HepG2 (cell line): ENCODE results near the gene HNRNPA1L2. TPM values are rescaled to one million over a fixed set of nuclear protein-coding genes. Genes with fewer than 3 reads are reported as not detected.

Source experiments
- HOXA5 ChIP-seq: sonication (generic); formaldehyde crosslinking; IDR thresholded peaks from 2 replicates; pipeline ENCODE4 v1.4.0; 2020; ENCODE audit warnings: missing genetic modification reagents
- NCOA2 ChIP-seq: sonication (generic); formaldehyde crosslinking; IDR thresholded peaks from 2 replicates; pipeline ENCODE4 v1.8.0; 2022; ENCODE audit warnings: inconsistent platforms
- PCBP1 ChIP-seq: fragments of 200-400 bp; formaldehyde crosslinking; IDR thresholded peaks from 2 replicates; pipeline ENCODE4 v1.6.1; 2017; ENCODE audit warnings: mild to moderate bottlenecking, low read depth, low read length, borderline replicate concordance
- REXO4 ChIP-seq: sonication (generic); formaldehyde crosslinking; IDR thresholded peaks from 2 replicates; pipeline ENCODE4 v1.8.0; 2022; ENCODE audit warnings: missing genetic modification reagents, mild to moderate bottlenecking, borderline replicate concordance
- SIN3A ChIP-seq: IDR thresholded peaks from 2 replicates; pipeline ENCODE4 v1.6.1; 2011; ENCODE audit warnings: low read depth, mild to moderate bottlenecking, control low read depth, low read length, borderline replicate concordance
- SIX1 ChIP-seq: sonication (generic); formaldehyde crosslinking; IDR thresholded peaks from 2 replicates; pipeline ENCODE4 v1.4.0; 2020; ENCODE audit warnings: missing genetic modification reagents, borderline replicate concordance
- SKI ChIP-seq: fragments of 450-650 bp; IDR thresholded peaks from one replicate; pipeline ENCODE4 v1.6.1; 2018; ENCODE audit warnings: mild to moderate bottlenecking; ENCODE audit not compliant: partially characterized antibody
- TAF1 ChIP-seq: sonication (generic); formaldehyde crosslinking; IDR thresholded peaks from 2 replicates; pipeline ENCODE4 v1.4.0; 2020; ENCODE audit warnings: missing genetic modification reagents
- ZBTB7A ChIP-seq: sonication (generic); formaldehyde crosslinking; IDR thresholded peaks from 2 replicates; pipeline ENCODE4 v1.8.0; 2022; ENCODE audit warnings: mild to moderate bottlenecking, missing genetic modification reagents
- ZMYM2 ChIP-seq: sonication (generic); formaldehyde crosslinking; IDR thresholded peaks from 2 replicates; pipeline ENCODE4 v1.8.0; 2022; ENCODE audit warnings: mild to moderate bottlenecking, missing genetic modification reagents
- ZNF572 ChIP-seq: sonication (generic); formaldehyde crosslinking; IDR thresholded peaks from 2 replicates; pipeline ENCODE4 v1.5.1; 2020; ENCODE audit warnings: mild to moderate bottlenecking, missing genetic modification reagents
- ZNF749 ChIP-seq: sonication (generic); formaldehyde crosslinking; IDR thresholded peaks from 2 replicates; pipeline ENCODE4 v1.8.0; 2022; ENCODE audit warnings: mild to moderate bottlenecking, missing genetic modification reagents, moderate library complexity, borderline replicate concordance
- ZNF850 ChIP-seq: sonication (generic); formaldehyde crosslinking; conservative IDR thresholded peaks from 2 replicates; pipeline ENCODE4 v1.9.0; 2021; ENCODE audit warnings: mild to moderate bottlenecking, missing genetic modification reagents
- polyA plus RNA-seq, 8 experiments: library from polyadenylated mRNA; depleted of rRNA in 3 of 8; stranded (reverse) in 7 of 8; unstranded in 1 of 8; fragments of >200 nt; fragmentation: Illumina TruSeq in 4 of 8; extraction: Trizol in 4 of 8; gene quantifications; 2 replicates each; pipeline versions ENCODE4 v1.2.1 to v1.2.3, GENCODE V29; 2011 to 2016; ENCODE audit warnings: low read depth in 4 of 8, missing spikeins in 1 of 8, mixed read lengths in 1 of 8; ENCODE audit not compliant: insufficient read depth in 1 of 8
- total RNA-seq, 5 experiments: library from RNA; depleted of rRNA; stranded (reverse); fragments of >200 nt; fragmentation: Illumina TruSeq; extraction: Trizol; gene quantifications; 2 replicates each; pipeline ENCODE4 v1.2.3, GENCODE V29; 2016; ENCODE audit warnings: low read depth in 1 of 5
- TF ChIP-seq, protein P1 (sequence below): sonication (generic); formaldehyde crosslinking; IDR thresholded peaks from 2 replicates; pipeline ENCODE4 v1.4.0; 2020; ENCODE audit warnings: missing genetic modification reagents
- TF ChIP-seq, protein P2 (sequence below): sonication (generic); formaldehyde crosslinking; IDR thresholded peaks from 2 replicates; pipeline ENCODE4 v1.4.0; 2020; ENCODE audit warnings: missing genetic modification reagents
- TF ChIP-seq, protein P3 (sequence below): sonication (generic); formaldehyde crosslinking; IDR thresholded peaks from 2 replicates; pipeline ENCODE4 v1.4.0; 2020; ENCODE audit warnings: missing genetic modification reagents, low read depth, mild to moderate bottlenecking, borderline replicate concordance
- TF ChIP-seq, protein P4 (sequence below): fragments of 450-650 bp; IDR thresholded peaks from 2 replicates; pipeline ENCODE4 v1.6.1; 2017; ENCODE audit warnings: mild to moderate bottlenecking
- TF ChIP-seq, protein P5 (sequence below): sonication (generic); formaldehyde crosslinking; IDR thresholded peaks from 2 replicates; pipeline ENCODE4 v1.9.0; 2021; ENCODE audit warnings: missing genetic modification reagents, mild to moderate bottlenecking, borderline replicate concordance

The HNRNPA1L2 gene
- total and polyA plus RNA-seq, 2 of the 13 experiments (the other 11 are each of a cell fraction or from before 2014, with no cell fraction given) = 3.6 to 7.1 TPM

DNA sequence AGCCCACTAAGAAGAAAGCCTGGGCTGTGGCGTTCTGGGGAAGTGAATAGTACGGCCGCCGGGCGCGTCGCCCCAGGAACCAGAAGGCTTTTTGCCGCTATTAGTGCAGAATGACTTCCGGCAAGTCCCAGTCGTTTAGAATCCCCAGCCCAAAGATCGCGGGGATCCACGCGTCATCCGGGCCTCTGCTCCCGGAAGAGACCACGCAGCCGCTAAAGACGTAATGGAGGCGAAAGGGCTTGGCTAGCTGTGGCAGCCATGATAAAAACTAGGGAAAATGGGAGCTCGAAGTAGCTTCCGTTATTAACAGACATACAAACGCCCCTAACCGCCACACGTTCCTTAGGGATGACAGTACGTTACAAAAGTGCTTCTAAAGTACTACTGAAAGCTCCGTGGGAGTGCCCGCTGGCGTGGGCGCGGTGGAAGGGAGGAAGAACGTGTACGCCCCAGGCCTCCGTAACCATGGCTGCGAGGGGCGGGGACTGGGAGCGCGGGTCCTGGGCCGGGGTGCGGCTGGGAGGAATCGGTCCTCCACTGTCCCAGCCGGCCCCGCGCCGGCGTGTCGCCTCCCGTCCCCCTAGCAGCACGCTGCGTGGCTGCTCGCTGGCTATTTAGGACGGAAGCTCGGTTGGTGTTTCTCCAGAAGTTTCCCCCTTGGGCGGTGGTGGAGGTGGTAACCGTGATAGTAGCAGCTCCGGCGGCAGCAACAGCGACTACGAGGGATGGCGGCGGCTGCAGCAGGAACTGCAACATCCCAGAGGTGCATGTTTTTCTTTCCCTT lies 10.2 kb downstream of the HNRNPA1L2 start, which contains the start of gene SUGT1 (continued):
- TF ChIP-seq, protein P1, sequence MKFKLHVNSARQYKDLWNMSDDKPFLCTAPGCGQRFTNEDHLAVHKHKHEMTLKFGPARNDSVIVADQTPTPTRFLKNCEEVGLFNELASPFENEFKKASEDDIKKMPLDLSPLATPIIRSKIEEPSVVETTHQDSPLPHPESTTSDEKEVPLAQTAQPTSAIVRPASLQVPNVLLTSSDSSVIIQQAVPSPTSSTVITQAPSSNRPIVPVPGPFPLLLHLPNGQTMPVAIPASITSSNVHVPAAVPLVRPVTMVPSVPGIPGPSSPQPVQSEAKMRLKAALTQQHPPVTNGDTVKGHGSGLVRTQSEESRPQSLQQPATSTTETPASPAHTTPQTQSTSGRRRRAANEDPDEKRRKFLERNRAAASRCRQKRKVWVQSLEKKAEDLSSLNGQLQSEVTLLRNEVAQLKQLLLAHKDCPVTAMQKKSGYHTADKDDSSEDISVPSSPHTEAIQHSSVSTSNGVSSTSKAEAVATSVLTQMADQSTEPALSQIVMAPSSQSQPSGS (CRISPR knock-in tag) = peak; percentile 60; the same call in 1 of the 2 replicates
- TF ChIP-seq SIX1 (CRISPR knock-in tag) (0 out of 2 replicates have a peak, but pooled peaks have one; percentile 21), ZMYM2 (no peak), NCOA2 (CRISPR knock-in tag) (0 out of 2 replicates have a peak, but pooled peaks have one; percentile 9), ZBTB7A (CRISPR knock-in tag) (no peak), REXO4 (CRISPR knock-in tag) (no peak), ZNF850 (CRISPR knock-in tag) (no peak), TAF1 (CRISPR knock-in tag) (peak; percentile 86), SIN3A (peak; percentile 87; the same call in 1 of the 2 replicates), SKI (no peak), PCBP1 (0 out of 2 replicates have a peak, but pooled peaks have one; percentile 35), ZNF572 (CRISPR knock-in tag) (no peak), HOXA5 (CRISPR knock-in tag) (peak; percentile 84; the same call in 1 of the 2 replicates), ZNF749 (CRISPR knock-in tag) (0 out of 2 replicates have a peak, but pooled peaks have one; percentile 19)
- TF ChIP-seq, protein P2, sequence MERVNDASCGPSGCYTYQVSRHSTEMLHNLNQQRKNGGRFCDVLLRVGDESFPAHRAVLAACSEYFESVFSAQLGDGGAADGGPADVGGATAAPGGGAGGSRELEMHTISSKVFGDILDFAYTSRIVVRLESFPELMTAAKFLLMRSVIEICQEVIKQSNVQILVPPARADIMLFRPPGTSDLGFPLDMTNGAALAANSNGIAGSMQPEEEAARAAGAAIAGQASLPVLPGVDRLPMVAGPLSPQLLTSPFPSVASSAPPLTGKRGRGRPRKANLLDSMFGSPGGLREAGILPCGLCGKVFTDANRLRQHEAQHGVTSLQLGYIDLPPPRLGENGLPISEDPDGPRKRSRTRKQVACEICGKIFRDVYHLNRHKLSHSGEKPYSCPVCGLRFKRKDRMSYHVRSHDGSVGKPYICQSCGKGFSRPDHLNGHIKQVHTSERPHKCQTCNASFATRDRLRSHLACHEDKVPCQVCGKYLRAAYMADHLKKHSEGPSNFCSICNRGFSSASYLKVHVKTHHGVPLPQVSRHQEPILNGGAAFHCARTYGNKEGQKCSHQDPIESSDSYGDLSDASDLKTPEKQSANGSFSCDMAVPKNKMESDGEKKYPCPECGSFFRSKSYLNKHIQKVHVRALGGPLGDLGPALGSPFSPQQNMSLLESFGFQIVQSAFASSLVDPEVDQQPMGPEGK (CRISPR knock-in tag) = no peak; the same call in 1 of the 2 replicates
- TF ChIP-seq, protein P3, sequence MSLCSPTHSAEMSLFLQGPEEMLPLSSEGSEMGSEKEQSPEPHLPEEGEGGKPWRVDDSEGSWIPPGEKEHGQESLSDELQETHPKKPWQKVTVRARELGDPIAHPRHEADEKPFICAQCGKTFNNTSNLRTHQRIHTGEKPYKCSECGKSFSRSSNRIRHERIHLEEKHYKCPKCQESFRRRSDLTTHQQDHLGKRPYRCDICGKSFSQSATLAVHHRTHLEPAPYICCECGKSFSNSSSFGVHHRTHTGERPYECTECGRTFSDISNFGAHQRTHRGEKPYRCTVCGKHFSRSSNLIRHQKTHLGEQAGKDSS (CRISPR knock-in tag) = peak; percentile 35; the same call in 1 of the 2 replicates
- TF ChIP-seq, protein P4, sequence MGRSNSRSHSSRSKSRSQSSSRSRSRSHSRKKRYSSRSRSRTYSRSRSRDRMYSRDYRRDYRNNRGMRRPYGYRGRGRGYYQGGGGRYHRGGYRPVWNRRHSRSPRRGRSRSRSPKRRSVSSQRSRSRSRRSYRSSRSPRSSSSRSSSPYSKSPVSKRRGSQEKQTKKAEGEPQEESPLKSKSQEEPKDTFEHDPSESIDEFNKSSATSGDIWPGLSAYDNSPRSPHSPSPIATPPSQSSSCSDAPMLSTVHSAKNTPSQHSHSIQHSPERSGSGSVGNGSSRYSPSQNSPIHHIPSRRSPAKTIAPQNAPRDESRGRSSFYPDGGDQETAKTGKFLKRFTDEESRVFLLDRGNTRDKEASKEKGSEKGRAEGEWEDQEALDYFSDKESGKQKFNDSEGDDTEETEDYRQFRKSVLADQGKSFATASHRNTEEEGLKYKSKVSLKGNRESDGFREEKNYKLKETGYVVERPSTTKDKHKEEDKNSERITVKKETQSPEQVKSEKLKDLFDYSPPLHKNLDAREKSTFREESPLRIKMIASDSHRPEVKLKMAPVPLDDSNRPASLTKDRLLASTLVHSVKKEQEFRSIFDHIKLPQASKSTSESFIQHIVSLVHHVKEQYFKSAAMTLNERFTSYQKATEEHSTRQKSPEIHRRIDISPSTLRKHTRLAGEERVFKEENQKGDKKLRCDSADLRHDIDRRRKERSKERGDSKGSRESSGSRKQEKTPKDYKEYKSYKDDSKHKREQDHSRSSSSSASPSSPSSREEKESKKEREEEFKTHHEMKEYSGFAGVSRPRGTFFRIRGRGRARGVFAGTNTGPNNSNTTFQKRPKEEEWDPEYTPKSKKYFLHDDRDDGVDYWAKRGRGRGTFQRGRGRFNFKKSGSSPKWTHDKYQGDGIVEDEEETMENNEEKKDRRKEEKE = no peak
- TF ChIP-seq, protein P5, sequence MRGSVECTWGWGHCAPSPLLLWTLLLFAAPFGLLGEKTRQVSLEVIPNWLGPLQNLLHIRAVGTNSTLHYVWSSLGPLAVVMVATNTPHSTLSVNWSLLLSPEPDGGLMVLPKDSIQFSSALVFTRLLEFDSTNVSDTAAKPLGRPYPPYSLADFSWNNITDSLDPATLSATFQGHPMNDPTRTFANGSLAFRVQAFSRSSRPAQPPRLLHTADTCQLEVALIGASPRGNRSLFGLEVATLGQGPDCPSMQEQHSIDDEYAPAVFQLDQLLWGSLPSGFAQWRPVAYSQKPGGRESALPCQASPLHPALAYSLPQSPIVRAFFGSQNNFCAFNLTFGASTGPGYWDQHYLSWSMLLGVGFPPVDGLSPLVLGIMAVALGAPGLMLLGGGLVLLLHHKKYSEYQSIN = no peak
